T-cell (primary cell): ENCODE results near the gene SLAMF7. TPM values are rescaled to one million over a fixed set of nuclear protein-coding genes. Genes with fewer than 3 reads are reported as not detected.

Experiments used
- ATAC-seq, 4 experiments: fragments of 200-7000 bp in 3 of 4; fragments of 150-1000 bp in 1 of 4; cut with Tn5 transposase; replicated peaks in 1 of 4; 1 replicate in 3 of 4; 2 replicates in 1 of 4; pipeline ENCODE4 v1.10.0; 2021; ENCODE audit warnings: moderate library complexity in 3 of 4, mild to moderate bottlenecking in 2 of 4, moderate number of reproducible peaks in 1 of 4
- CTCF ChIA-PET, 2 donors: fragments of 300-600 bp; sonication (Branson Sonifier 250); formaldehyde crosslinking; loops; one replicate each; lab custom pipeline; 2022; ENCODE audit warnings: antibody characterized with exemption in 2 of 2; lab: Charles Lee
- POLR2A ChIA-PET, 2 donors: fragments of 300-600 bp; sonication (Branson Sonifier 250); formaldehyde crosslinking; loops; one replicate each; lab custom pipeline; 2022; ENCODE audit warnings: antibody characterized with exemption in 2 of 2; lab: Charles Lee
- DNase-seq, 35 experiments: peaks; one replicate each; pipeline versions ENCODE4 v3.0.0 to v3.0.0-alpha.2; 2013 to 2023
- H3K27ac ChIP-seq: one replicate; pipeline ENCODE4 v1.5.1; 2013; ENCODE audit warnings: low read length
- H3K27me3 ChIP-seq, 2 experiments: replicated peaks in 1 of 2; 1 replicate in 1 of 2; 2 replicates in 1 of 2; pipeline versions ENCODE4 v1.6.1 to v1.7.0; 2013; ENCODE audit warnings: low read length in 1 of 2, mixed read lengths in 1 of 2; ENCODE audit not compliant: control insufficient read depth in 2 of 2, insufficient read depth in 2 of 2; ENCODE audit errors: extremely low read depth in 1 of 2
- H3K36me3 ChIP-seq, 2 donors: 1 replicate in 1 of 2; 2 replicates in 1 of 2; pipeline versions ENCODE4 v1.6.1 to v1.7.0; 2013; ENCODE audit warnings: low read length in 1 of 2; ENCODE audit not compliant: control insufficient read depth in 2 of 2, insufficient read depth in 1 of 2; ENCODE audit errors: extremely low read depth in 1 of 2
- H3K4me1 ChIP-seq, 2 experiments: 1 replicate in 1 of 2; 2 replicates in 1 of 2; pipeline versions ENCODE4 v1.6.1 to v1.7.0; 2013; ENCODE audit warnings: low read length in 2 of 2, mixed read lengths in 1 of 2; ENCODE audit not compliant: insufficient read depth in 2 of 2, control insufficient read depth in 1 of 2; ENCODE audit errors: extremely low read depth in 1 of 2
- H3K4me3 ChIP-seq, 2 donors: 1 replicate in 1 of 2; 2 replicates in 1 of 2; pipeline versions ENCODE4 v1.5.1 to v1.7.0; 2013; ENCODE audit warnings: mild to moderate bottlenecking in 2 of 2, low read length in 1 of 2, moderate library complexity in 1 of 2; ENCODE audit not compliant: control insufficient read depth in 1 of 2; ENCODE audit errors: extremely low read depth in 1 of 2
- H3K9me3 ChIP-seq: 2 replicates; pipeline ENCODE4 v1.7.0; 2013
- H3K27ac Mint-ChIP-seq, 2 donors: one replicate each; pipeline ENCODE4 v1.8.0; 2020 to 2021; ENCODE audit warnings: mild to moderate bottlenecking in 2 of 2, mixed read lengths in 2 of 2
- H3K27me3 Mint-ChIP-seq, 2 donors: one replicate each; pipeline ENCODE4 v1.8.0; 2021 to 2022; ENCODE audit warnings: mixed read lengths in 2 of 2
- H3K36me3 Mint-ChIP-seq: one replicate; pipeline ENCODE4 v1.8.0; 2021; ENCODE audit warnings: mixed read lengths
- H3K4me1 Mint-ChIP-seq, 3 donors: one replicate each; pipeline ENCODE4 v1.8.0; 2020 to 2022; ENCODE audit warnings: mixed read lengths in 3 of 3, mild to moderate bottlenecking in 1 of 3
- H3K4me3 Mint-ChIP-seq, 3 donors: one replicate each; pipeline ENCODE4 v1.8.0; 2020 to 2022; ENCODE audit warnings: mild to moderate bottlenecking in 3 of 3, mixed read lengths in 3 of 3, moderate library complexity in 3 of 3
- H3K9me3 Mint-ChIP-seq, 3 donors: one replicate each; pipeline ENCODE4 v1.8.0; 2020 to 2022; ENCODE audit warnings: mixed read lengths in 3 of 3
- WGBS: methylation state at CpG from one replicate; pipeline ENCODE4 v1.1.5; 2013; ENCODE audit warnings: missing lambda C conversion rate; ENCODE audit not compliant: insufficient coverage; 5-methylcytosine and 5-hydroxymethylcytosine counted together
- total RNA-seq, 35 experiments: library from RNA in 6 of 35; stranded (reverse) in 6 of 35; fragments of 120-200 nt in 1 of 35; gene quantifications; one replicate each; pipeline versions ENCODE4 v1.2.1 to v1.2.4 and lab custom pipeline; 2013 to 2026

SLAMF7 gene
- total RNA-seq, 5 donors from 2014 or later (not counting 1 experiment from before 2014, with no cell fraction given), result 9.5 to 32.0 (median 25.5) TPM

DNA sequence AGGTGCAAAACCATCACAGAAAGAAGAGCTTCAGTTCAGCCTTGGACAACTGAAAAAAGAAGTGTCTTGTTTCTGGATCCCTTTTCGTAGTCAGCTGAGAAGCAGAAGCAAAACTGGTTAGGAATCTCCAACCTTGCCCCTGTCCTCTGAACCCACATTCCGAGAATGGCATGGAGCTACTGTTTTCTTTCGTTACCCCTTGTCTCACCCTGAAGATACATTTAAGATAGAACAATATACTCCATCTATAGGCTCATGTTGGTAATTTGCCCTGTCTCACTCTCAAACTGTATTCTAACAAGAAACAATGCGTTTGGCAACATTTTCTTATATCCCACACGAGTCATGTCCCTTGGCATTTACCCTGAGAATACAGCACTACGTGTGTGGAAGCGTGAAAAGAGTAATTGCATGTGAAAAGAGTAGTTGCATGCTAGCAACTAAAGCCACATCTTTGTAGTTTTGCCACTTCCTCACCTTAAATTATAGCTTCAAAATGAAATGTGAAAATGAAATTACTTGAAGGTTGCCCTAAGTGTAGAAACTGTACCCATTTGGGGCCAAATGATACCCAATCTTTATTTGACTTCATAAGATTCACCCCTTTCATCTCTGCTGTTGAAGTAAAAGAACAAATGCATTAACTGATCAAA is 5.3 kb downstream of the SLAMF7 start:
- H3K4me1 Mint-ChIP-seq, result peaks cover 65 to 75% (median 73%) of the 10 kb centered on the region in 3 donors
- H3K9me3 Mint-ChIP-seq, result no peaks in the 10 kb centered on the region
- Histone ChIP-seq H3K4me1 (peaks cover 11 to 46% of the 10 kb centered on the region in 2 experiments), H3K27ac (peak overlapping the region; percentile 76), H3K4me3 (peak overlapping the region in 1 of 2 donors; percentile 40), H3K36me3 (peaks cover 0 to 6% of the 10 kb centered on the region in 2 donors), H3K9me3 (no peaks in the 10 kb centered on the region), H3K27me3 (no peaks in the 10 kb centered on the region)
- peak; percentile 67 to 84 (median 80) for ATAC-seq
- H3K27ac Mint-ChIP-seq, result peak overlapping the region; percentile 90 to 93
- peaks cover 3% of the 10 kb centered on the region for H3K36me3 Mint-ChIP-seq
- DNase-seq, result peak in 4 of 35 experiments; percentile 11 to 64 (median 24)
- 31% methylated on average over 2 of the region's 7 CpGs for WGBS
- CTCF ChIA-PET, result interaction anchor here in 1 of 2 donors (0.7 to 1.7 kb wide), 8 partner anchors 12 to 61 kb away, joined by 3 to 15 read pairs (median 4); no protein-coding TSS in a partner anchor
- H3K4me3 Mint-ChIP-seq, result peak overlapping the region; percentile 59 to 72 (median 59)
- H3K27me3 Mint-ChIP-seq, result no peaks in the 10 kb centered on the region
- POLR2A ChIA-PET, result no interaction called here

DNA sequence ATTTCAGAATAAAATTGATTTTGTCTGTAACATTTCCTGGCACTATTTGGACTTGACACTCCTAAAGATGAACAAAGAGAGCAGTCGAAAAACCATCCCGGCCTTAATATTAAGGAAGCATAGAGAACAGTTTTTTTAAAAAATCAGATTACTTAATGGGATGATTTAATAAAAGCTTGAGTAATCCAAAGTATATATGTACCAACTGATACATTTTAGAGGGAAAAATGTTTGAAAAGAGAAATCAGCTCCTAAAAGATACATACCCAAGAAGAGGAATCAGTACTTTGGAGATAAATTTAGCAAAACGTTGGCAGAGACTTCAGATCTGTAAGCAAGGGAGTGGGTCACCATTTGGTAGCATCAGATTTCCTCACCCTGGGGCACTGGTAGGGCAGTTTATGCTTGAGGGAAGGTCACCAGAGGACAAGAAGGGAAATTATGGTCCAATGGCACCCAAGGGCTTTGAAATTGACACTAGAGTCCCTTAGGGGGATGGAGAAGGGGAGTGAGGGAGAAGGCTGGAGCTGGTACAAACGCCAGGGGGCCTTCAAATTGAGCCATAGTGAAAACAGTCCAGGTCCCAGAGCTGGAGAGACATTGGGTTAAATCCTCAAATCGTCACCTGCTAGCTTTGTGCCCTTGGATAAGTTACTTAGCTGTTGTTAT is 5.9 kb downstream of the SLAMF7 start:
- WGBS, result 100% methylated on average over 1 of the region's 5 CpGs
- H3K4me3 ChIP-seq, result no peak overlapping the region
- peaks cover 3% of the 10 kb centered on the region for H3K36me3 Mint-ChIP-seq
- no peak for ATAC-seq
- peaks cover 64 to 73% (median 70%) of the 10 kb centered on the region in 3 donors for H3K4me1 Mint-ChIP-seq
- H3K36me3 ChIP-seq, result peaks cover 0 to 11% of the 10 kb centered on the region in 2 donors
- H3K27ac Mint-ChIP-seq, result peak overlapping the region; percentile 90 to 93
- H3K4me3 Mint-ChIP-seq, result peak overlapping the region; percentile 59 to 72 (median 59)
- no peaks in the 10 kb centered on the region for H3K9me3 Mint-ChIP-seq
- H3K4me1 ChIP-seq, result peaks cover 11 to 51% of the 10 kb centered on the region in 2 experiments
- peak overlapping the region; percentile 76 for H3K27ac ChIP-seq
- CTCF ChIA-PET, result interaction anchor here (0.6 to 1.7 kb wide), 8 partner anchors 11 to 167 kb away, joined by 3 to 15 read pairs (median 4); no protein-coding TSS in a partner anchor
- POLR2A ChIA-PET, result no interaction called here
- no peaks in the 10 kb centered on the region for H3K9me3 ChIP-seq
- H3K27me3 ChIP-seq, result no peaks in the 10 kb centered on the region
- no peak for DNase-seq
- H3K27me3 Mint-ChIP-seq, result no peaks in the 10 kb centered on the region

DNA sequence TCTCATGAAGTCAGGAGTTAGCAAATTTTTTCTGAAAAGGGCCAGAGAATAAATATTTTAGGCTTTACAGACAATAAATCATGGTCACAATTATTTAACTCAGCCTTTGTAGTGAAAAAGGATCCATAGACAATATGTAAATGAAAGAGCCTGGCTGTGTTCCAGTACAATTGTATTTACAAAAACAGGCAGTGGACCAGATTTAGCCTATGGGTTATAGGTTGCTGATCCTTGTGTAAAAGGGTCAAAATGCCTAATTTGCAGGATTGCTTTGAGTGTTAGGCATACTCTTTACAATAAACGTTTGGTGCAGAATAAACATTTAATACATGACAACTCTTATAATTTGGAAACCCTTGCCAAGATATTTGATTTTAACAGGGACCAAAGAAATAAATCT is 6.5 kb downstream of the SLAMF7 start:
- no CpG with 5 or more reads among the region's 1 CpG for WGBS
- H3K27ac Mint-ChIP-seq, result no peak overlapping the region

DNA sequence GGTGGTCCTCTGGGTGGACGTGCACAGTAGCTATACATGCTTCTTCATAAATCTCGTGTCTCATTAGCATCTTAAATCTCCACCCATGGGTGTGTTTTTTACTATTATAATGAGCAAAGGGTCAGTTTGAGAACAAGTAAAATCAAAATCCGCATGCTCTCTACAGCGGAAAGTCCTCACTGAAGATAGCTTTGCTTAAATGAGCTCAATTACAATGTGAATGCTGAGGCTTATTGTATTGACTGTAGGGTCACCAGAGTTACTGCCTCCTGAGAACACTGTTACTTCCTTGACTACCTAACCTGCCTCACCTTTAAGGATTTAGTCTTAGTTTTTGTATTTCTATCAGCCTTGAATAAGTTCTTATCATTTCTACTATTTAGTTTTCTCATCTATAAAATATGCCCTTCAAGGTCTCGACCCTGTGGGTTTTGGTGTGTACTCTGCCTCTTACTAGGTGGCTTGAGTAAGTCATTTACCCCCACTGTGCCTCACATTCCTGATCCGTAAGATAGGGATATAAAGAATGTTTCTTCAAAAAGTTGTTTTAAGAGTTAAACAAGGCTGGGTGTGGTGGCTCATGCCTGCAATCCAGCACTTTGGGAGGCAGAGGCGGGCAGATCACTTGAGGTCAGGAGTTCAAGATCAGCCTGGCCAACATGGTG is 7.9 kb downstream of the SLAMF7 start:
- no peak overlapping the region for H3K4me3 Mint-ChIP-seq
- peak overlapping the region in 1 of 2 donors; percentile 44 for H3K27ac Mint-ChIP-seq
- H3K27me3 Mint-ChIP-seq, result peaks cover 0 to 3% of the 10 kb centered on the region in 2 donors
- peaks cover 3% of the 10 kb centered on the region for H3K36me3 Mint-ChIP-seq
- ATAC-seq (no peak), DNase-seq (no peak)
- Histone ChIP-seq H3K27me3 (no peaks in the 10 kb centered on the region), H3K27ac (no peak overlapping the region), H3K36me3 (peaks cover 0 to 19% of the 10 kb centered on the region in 2 donors), H3K4me1 (peaks cover 11 to 61% of the 10 kb centered on the region in 2 experiments), H3K9me3 (no peaks in the 10 kb centered on the region), H3K4me3 (no peak overlapping the region)
- H3K9me3 Mint-ChIP-seq, result no peaks in the 10 kb centered on the region
- no CpG with 5 or more reads among the region's 7 CpGs for WGBS
- ChIA-PET CTCF (interaction anchor here in 1 of 2 donors (1.4 to 2.1 kb wide), 2 partner anchors 9 to 21 kb away, joined by 3 to 7 read pairs; no protein-coding TSS in a partner anchor), POLR2A (no interaction called here)
- peaks cover 67 to 75% (median 73%) of the 10 kb centered on the region in 3 donors for H3K4me1 Mint-ChIP-seq

More for the DNA sequence above, 6.5 kb downstream of the SLAMF7 start:
- ATAC-seq (no peak), DNase-seq (no peak)
- Mint-ChIP-seq H3K27me3 (peaks cover 0 to under 1% of the 10 kb centered on the region in 2 donors), H3K4me3 (no peak overlapping the region), H3K4me1 (peaks cover 68 to 75% (median 72%) of the 10 kb centered on the region in 3 donors), H3K9me3 (no peaks in the 10 kb centered on the region), H3K36me3 (peaks cover 3% of the 10 kb centered on the region)
- peaks cover 11 to 56% of the 10 kb centered on the region in 2 experiments for H3K4me1 ChIP-seq
- POLR2A ChIA-PET, result no interaction called here
- peaks cover 0 to 17% of the 10 kb centered on the region in 2 donors for H3K36me3 ChIP-seq
- H3K27me3 ChIP-seq, result no peaks in the 10 kb centered on the region
- no peaks in the 10 kb centered on the region for H3K9me3 ChIP-seq
- CTCF ChIA-PET, result interaction anchor here (0.6 to 1.7 kb wide), 6 partner anchors 11 to 168 kb away, joined by 3 to 15 read pairs (median 6); no protein-coding TSS in a partner anchor
- H3K4me3 ChIP-seq, result no peak overlapping the region
- H3K27ac ChIP-seq, result peak overlapping the region; percentile 76

DNA sequence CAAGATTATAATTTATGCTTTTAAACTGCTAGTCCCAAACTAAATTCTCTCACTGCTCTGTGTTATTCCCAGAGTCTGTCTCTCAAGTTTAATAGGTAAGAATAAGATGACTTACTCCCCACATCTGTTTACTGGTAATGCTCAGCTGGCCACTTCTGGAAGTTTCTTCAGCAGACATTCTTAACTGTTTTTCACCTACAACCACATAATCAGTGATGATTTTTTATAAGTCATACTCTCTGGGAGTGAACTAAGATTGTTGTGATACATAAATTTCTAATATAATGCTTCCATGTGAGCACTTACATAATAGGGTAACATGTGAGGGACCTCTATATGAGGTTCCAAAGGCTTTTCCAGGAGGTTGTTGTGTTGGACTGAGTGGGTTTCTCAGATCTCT is 8.7 kb downstream of the SLAMF7 start:
- no peak overlapping the region for H3K27ac ChIP-seq
- H3K9me3 Mint-ChIP-seq, result no peaks in the 10 kb centered on the region
- no peaks in the 10 kb centered on the region for H3K27me3 ChIP-seq
- H3K9me3 ChIP-seq, result no peaks in the 10 kb centered on the region
- peaks cover 11 to 54% of the 10 kb centered on the region in 2 experiments for H3K4me1 ChIP-seq
- H3K4me3 Mint-ChIP-seq, result no peak overlapping the region
- ChIA-PET CTCF (interaction anchor here in 1 of 2 donors (0.6 to 2.1 kb wide), 2 partner anchors 11 to 21 kb away, joined by 3 to 7 read pairs; no protein-coding TSS in a partner anchor), POLR2A (no interaction called here)
- ATAC-seq (no peak), DNase-seq (no peak)
- no peak overlapping the region for H3K27ac Mint-ChIP-seq
- H3K4me1 Mint-ChIP-seq, result peaks cover 59 to 73% (median 72%) of the 10 kb centered on the region in 3 donors
- peaks cover 3% of the 10 kb centered on the region for H3K36me3 Mint-ChIP-seq
- peaks cover 0 to 3% of the 10 kb centered on the region in 2 donors for H3K27me3 Mint-ChIP-seq
- H3K4me3 ChIP-seq, result no peak overlapping the region
- H3K36me3 ChIP-seq, result peaks cover 0 to 19% of the 10 kb centered on the region in 2 donors
